ENCODE measurements around the gene PRKD3.

The PRKD3 gene

DNA sequence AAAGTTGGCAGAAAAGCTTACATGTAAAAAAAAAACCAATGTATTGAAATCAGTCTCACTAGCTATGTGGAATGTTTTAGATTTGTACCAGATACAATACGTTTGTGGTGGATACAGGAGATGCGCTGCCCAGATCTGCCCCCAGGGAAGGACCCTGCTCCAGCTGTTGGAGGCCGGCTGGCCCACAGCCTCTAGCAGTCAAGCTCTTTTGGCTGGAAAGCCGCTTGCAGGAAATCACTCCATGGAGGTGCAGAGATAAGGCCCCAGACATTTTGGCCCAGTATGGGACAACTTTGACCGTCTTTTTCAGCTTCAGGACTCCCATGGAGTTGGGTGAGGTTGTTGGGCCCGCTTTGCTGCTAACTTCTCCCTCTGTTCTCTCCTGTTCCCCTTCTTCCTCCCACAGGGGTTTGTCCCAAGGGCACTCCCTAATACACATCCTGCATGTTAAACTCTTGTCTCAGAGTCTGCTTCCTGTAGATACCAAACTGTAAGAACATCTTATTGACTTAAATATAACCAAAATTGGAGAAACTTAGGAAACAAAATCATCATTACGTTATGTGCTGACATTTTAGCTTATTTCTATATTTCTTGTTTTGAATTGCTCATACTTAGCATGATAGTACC is 18.1 kb upstream of the PRKD3 start:
- DNase-seq: no peak

DNA sequence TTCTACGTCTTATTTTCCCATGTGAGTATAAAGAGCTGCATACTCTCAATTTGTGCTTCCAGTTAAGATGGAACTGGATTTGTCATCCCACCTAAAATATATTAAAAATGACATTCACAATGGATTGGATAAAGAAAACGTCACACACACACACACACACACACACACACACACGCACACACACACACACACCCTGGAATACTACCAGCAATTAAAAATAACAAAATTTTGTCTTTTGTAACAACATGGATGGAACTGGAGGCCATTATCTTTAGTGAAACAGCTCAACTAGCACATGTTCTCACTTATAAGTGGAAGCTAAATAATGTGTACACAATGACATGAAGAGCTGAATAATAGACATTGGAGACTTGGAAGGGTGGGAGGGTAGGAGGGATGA is 16.0 kb upstream of the PRKD3 start:
- no peak for DNase-seq

- DNase-seq: no peak
Observed at GRCh38 chr2:37338933-37339332, 14.3 kb upstream of the PRKD3 start.

GRCh38 chr2:37337620-37338280 is 13.1 kb upstream of the PRKD3 start:
- no peak for DNase-seq

DNA sequence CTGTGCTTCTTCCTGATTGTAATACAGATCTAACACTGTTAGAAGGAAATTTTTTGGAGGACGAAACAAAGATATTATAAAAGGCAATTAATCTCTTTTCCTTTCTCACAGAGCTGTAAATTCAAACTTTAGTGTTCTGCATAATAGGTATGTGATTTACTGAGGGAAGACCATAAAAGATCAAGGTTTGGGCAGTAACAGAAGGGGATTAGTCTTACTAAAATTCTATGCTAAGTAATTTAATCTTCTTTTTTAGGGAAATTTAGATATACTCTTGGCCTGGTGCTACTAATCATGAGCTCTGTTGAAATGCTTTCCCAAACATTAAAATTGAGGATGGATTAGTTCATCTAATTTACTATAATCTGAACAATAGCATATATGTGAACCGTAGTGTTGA is 11.0 kb upstream of the PRKD3 start:
- no peak for DNase-seq

DNA sequence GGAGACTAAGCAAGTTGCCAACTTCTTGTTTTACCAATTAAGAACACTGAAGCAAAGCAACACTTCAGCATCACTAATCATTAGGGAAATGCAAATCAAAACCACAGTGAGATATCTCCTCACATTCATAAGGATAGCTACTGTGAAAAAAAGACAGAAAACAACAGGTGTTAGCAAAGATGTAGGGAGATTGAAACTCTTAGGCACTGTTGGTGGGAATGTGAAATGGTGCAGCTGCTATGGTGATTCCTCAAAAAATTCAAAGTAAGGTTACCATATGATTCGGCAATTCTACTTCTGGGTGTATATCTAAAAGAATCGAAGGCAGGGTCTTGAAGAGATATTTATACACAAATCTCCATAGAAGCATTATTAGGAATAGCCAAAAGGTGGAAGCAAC is 8.6 kb upstream of the PRKD3 start:
- no peak for DNase-seq

- no peak for DNase-seq
Observed at GRCh38 chr2:37332560-37332959, 7.9 kb upstream of the PRKD3 start.

DNA sequence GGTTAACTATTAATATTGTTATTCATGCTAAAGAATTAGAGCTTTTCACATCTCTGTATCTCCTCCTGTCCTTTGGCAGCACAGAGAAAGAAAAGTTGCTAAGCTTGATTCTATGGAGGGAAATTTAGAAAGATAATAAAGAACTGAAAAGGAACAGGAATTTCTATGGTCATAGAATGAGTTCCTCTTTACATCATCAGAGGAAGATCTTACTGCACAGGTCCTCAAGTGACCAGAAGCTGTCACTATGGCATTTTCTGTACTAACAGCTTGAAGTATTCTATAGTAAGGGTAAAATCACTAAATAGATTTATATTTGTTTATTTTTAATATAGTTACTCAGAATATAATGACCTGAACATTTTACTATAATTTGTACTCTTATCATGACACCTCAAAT is 6.0 kb upstream of the PRKD3 start:
- no peak for DNase-seq

GRCh38 chr2:37326866-37327634 is 2.4 kb upstream of the PRKD3 start:
- DNase-seq: no peak

GRCh38 chr2:37326285-37326684 is 1.7 kb upstream of the PRKD3 start:
- DNase-seq: no peak

- DNase-seq: no peak
Observed at GRCh38 chr2:37325625-37326071, 1.0 kb upstream of the PRKD3 start.

DNA sequence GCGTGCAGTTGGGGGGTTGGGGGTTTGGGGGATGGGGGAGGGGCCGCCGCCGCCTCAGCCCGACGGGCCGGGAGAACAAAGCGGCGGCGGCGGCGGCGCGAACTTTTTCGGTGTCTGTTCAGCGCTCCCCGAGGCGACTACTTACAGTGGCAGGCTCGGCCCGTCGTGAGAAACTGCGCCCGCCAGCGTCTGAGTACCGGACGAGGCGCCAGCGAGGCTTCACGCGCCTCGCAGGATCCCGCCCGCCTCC is 172 bp downstream of the PRKD3 start:
- peak; percentile 75 for DNase-seq

GRCh38 chr2:37323781-37324535 is 675 bp downstream of the PRKD3 start:
- DNase-seq: peak; percentile 46

DNA sequence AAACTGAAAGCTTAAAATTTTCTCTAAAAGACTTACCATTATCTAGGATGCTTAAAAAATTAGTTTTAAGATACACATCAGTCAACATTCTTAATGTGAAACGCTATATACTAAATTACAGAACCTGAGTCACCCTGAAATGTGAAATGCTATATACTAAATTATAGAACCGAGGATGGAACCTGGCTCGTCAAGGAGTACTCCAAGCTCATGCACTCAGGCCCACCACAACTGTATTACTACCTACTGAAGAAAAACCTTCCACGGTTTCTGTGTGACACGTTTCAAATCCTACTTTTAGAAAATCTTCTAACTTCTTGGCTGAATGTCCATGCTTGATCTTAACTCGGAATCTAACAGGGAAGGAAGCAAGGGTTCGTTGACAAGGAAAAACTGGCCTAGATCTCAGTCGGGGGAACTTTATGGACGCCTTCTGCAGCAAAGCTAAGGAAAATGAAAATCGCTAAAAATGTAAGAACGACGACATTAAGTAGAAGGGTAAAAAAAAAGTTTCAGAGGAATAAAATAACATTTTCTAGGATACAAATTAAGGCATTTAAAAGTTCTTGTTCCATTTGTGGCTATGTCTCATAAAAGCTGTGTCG is 1.4 kb downstream of the PRKD3 start:
- DNase-seq: no peak

- peak; percentile 7 for DNase-seq
Observed at GRCh38 chr2:37322368-37322767, 2.3 kb downstream of the PRKD3 start.

GRCh38 chr2:37321029-37321682 is 3.5 kb downstream of the PRKD3 start:
- no peak for DNase-seq

DNA sequence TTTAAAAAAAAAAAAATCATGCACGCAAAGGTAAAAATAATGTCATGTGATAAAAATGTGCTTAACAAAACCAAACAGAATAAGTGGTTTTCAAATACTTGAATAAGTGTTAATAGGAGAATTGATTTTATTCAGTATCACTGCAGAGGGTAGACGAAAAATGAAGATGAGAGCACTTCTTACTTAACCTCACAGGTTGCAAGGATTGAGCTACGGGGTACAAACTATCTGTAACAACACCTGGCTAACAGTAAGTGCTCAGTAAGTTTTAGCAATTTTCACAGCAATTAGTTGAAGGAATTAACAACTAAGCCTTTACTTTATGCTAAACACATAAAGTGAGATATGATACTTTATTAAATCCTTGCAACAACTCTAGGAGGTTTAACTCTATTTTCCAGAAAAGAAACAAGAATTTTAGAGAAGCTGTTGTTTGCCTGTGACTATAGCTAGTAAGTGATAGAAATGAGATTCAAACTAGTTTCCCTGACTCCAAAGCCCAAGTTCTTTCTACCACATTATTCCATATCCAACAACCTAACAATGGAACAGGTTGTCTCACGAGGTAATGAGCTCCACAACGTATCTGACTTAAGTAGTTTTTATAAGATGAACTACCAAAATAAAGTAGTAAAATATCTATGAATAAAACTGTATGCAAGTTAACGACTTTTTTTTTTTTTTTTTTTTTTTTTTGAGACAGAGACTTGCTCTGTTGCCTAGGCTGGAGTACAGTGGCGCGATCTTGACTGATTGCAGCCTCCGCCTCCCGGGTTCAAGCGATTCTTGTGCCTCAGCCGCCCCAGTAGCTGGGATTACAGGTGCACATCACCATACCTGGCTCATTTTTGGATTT is 4.7 kb downstream of the PRKD3 start:
- no peak for DNase-seq

- no peak for DNase-seq
Observed at GRCh38 chr2:37318401-37318800, 6.2 kb downstream of the PRKD3 start.

GRCh38 chr2:37317746-37318145 is 6.9 kb downstream of the PRKD3 start:
- DNase-seq: no peak

GRCh38 chr2:37316181-37316580 is 8.5 kb downstream of the PRKD3 start:
- no peak for DNase-seq

DNA sequence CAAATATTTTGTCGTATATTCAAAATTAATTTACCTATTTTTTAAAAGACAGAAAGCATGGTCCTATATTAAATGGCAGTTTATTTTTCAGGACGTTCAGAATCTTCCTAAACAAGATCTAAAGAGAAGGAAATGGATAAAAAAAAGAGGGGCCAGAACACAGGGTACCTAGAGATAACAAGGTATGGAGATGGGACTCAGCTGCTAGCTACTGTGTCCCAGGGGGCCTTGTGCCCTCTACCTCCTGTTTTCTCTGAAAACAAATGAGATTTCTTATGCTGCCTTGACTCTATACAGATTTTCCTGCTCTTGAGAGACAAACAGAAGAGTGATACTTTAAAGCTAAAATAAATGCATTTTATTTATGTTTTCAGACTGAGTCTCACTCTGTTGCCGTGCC is 9.3 kb downstream of the PRKD3 start:
- no peak for DNase-seq

DNA sequence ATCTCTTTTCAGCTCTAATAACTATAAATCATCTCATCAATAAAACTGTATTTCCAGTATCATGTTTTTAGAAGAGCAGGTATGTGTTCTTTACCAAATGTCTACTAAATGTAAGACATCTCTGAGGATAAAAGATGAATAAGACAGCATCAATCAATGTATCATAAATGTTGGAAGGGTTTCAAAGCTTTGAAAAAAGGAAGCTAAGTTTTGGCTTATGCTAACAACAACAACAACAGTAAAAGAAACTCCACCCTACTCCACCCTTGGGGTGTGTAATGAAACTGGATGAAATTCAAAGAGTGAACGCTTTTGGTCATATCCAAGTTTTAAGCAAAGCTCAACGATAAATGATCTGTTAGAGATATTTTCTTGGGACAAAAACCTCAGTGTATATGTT is 17.1 kb downstream of the PRKD3 start:
- DNase-seq: no peak

All from CD4-positive, alpha-beta T cell treated with Interleukin-4 for 4 hours (primary cell).